HG03432 (cell line): ENCODE data around the gene ZNF785.
"Not testable (repeated sequence)": the region's sequence is repeated elsewhere in the genome, so short reads cannot be mapped to it uniquely, and the experiment has no call there.

Experiments
- ATAC-seq: cut with Tn5 transposase; IDR thresholded peaks from one replicate; pipeline ENCODE4 v1.9.1; 2021; ENCODE audit warnings: mild to moderate bottlenecking, moderate library complexity; ENCODE audit not compliant: unreplicated experiment

Gene ZNF785

DNA sequence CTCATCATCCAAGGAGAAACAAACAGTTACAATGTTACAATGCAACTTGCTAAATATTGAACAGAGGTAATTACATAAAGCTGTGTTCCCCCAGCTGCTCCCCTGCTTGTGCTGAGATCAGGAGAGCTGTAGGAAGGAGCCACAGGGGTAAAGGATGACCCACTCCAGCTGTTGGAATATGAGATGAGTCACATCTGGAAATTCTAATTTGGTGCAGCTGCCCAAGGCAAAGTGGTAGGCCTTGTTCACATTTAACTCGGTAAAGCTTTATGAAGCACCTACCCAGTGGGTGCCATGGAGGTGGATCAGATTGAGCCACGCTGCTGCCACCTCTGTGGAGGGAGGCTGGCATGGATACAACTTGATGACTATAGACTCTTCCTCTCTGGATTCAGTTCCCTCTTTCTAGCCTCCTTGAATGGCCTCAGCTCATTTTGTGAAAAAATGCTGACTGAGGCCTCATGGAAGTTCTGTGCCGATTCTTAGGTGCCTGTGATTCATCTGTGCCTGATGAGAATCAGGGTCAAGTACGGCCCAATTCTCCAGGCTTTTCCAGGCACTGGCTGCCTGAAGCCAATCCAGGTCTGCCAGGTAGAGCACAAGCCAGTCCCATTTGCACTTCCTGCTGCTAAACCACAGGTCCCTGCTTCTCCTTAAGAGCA lies 17.2 kb upstream of the ZNF785 start:
- ATAC-seq: no peak

DNA sequence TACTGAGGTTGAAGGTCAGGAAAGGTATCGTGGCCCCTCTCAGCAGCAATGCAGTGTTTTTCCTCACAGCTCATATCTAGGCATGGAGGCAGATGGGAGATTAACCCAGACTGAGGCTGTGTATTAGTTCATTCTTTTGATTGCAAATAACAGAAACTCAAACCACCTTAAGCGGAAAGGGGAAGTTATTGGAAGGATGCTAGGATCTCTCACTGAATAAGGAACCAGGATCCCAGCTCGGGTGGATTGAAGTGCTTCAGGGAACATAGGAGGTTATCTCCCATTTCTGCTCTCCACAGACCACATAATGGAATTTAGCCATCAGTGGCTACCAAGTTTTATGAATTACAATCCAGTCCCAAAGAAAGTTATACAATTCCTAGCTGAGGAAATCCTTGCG lies 16.5 kb upstream of the ZNF785 start:
- ATAC-seq: no peak

DNA sequence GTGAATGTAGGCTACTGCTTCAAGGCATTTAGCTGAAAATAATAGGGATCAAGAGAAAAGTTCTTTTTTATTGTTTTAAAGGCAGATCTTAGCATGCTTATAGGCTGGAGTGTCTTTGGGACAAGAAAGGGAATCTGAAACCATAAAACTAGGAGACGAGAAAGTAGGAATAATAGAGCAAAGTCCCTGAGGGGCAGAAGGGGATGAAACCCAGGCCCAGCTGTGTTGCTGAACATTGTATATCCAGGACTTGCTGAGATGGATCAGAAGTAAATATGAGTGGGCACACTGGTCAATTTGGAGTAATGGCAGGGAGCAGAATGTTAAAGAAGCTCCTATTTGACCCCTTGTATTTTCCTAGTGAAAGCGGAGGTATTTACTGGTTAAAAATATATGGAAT lies 15.4 kb upstream of the ZNF785 start:
- ATAC-seq: no peak

- no peak for ATAC-seq
Observed at GRCh38 chr16:30600215-30600614, 14.7 kb upstream of the ZNF785 start.

GRCh38 chr16:30592871-30593270 lies 7.4 kb upstream of the ZNF785 start:
- ATAC-seq: no peak

- ATAC-seq: not testable (repeated sequence)
Observed at GRCh38 chr16:30590869-30591268, 5.4 kb upstream of the ZNF785 start.

GRCh38 chr16:30589582-30589981 lies 4.1 kb upstream of the ZNF785 start:
- ATAC-seq: not testable (repeated sequence)

DNA sequence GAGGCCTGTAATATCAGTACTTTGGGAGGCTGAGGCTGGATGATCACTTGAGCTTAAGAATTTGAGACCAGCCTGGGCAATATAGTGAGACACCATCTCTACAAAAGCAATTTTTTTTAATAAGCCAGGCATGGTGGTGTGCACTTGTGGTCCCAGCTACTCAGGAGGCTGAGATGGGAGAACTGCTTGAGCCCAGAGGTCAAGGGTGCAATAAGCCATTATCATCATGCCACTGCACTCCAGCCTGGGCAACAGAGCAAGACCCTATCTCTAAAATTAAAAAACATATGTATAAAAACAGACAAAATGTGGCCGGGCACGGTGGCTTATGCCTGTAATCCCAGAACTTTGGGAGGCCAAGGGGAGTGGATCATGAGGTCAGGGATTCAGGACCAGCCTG lies 3.2 kb upstream of the ZNF785 start:
- no peak for ATAC-seq

GRCh38 chr16:30585022-30585399 lies 486 bp downstream of the ZNF785 start:
- ATAC-seq: peak; percentile 35

GRCh38 chr16:30582611-30583340 lies 2.7 kb downstream of the ZNF785 start:
- ATAC-seq: no peak

DNA sequence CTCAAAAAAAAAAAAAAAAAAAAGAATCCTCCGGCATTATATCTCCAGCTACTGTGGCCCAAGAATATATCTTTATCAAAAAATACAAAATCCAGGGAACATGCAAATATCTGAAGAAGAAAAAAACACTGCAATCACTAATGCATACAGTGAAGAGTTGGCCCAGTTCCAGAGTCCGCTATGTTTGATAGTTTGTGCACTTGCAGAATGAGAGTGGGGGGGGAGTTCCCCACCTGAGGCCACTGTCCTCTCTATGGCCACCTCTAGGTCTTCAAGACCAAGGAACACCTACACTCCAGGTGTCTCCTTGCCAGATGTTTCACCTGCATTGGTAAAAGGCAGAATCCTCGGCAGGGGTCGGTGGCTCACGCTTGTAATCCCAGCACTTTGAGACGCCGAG lies 4.0 kb downstream of the ZNF785 start:
- no peak for ATAC-seq

DNA sequence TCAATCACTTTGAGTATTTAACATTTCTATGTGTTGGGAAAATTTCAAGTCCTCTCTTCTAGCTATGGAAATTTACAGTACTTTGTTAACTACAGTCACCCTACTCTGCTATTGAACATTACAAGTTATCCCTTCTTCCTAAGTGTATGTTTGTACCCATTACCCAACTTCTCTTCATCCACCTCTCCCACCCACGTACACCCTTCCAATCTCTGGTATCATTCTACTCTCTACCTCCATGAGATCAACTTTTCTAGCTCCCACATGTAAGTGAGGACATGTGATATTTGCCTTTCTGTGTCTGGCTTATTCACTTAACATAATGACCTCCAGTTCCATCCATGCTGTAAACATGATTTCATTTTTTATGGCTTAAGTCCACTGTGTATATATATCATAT lies 10.8 kb downstream of the ZNF785 start:
- no peak for ATAC-seq

- ATAC-seq: peak; percentile 74
Observed at GRCh38 chr16:30571445-30572322, 13.8 kb downstream of the ZNF785 start, which contains the start of gene ZNF688. Gene ZNF688, minus strand, starts transcription at chr16:30571714. Its CDS starts 85 bp downstream, at chr16:30571629.

DNA sequence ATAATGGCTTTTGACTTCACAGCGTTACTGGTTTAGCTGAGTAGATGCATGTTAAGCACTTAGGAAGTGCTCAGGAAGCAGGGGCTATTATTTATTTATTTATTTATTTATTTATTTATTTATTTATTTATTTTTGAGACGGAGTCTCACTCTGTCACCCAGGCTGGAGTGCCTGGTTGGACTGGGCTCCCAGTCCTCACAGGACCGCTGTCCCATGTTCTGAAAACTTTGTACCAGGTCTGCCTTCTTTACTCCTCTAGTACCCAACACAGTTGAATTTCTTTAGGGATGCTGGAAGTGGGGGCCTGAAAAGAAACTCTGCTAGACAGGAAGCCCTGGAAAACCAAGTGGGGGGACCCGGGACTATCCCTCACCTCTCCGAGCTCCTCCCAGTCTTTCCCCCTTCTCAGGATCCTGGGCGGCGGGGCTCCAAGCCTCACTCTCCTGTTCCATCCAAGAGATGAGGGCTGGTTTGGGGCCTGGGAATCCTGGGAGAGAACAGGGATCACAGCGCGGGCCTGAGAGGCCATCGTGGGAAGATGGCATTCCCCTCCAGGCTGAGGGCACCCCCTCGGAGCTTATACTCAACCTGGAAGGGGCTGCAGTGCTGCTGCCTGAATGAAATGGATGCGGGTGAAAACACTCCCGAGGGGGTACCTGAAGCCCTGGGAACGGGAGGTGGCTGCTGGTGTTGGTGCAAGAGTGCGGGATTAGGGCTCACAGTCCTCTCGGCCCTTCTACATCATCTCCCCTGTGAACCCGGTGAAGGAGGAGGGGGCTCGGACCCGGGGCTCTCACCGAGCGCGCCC lies 14.7 kb downstream of the ZNF785 start:
- no peak for ATAC-seq

GRCh38 chr16:30569746-30570635 lies 15.5 kb downstream of the ZNF785 start:
- no peak for ATAC-seq

DNA sequence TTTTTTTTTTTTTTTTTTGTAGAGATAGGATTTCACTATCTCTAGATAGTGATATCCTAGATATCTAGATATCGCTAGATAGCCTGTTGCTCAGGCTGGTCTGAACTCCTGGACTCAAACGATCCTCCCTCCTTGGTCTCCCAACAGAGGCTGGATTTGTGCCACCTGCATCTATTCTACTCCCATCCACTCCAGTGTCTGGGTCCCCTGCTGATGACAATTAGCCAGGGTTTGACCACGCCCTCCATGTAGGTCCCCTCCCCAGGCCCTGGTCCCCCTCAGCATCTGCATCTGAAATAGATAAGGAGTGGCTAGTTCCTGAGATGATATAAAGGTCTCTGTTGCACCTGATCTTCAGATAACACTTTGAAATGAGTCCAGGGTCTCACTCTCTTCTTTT lies 16.2 kb downstream of the ZNF785 start:
- ATAC-seq: no peak

- no peak for ATAC-seq
Observed at GRCh38 chr16:30567991-30568638, 17.4 kb downstream of the ZNF785 start.

DNA sequence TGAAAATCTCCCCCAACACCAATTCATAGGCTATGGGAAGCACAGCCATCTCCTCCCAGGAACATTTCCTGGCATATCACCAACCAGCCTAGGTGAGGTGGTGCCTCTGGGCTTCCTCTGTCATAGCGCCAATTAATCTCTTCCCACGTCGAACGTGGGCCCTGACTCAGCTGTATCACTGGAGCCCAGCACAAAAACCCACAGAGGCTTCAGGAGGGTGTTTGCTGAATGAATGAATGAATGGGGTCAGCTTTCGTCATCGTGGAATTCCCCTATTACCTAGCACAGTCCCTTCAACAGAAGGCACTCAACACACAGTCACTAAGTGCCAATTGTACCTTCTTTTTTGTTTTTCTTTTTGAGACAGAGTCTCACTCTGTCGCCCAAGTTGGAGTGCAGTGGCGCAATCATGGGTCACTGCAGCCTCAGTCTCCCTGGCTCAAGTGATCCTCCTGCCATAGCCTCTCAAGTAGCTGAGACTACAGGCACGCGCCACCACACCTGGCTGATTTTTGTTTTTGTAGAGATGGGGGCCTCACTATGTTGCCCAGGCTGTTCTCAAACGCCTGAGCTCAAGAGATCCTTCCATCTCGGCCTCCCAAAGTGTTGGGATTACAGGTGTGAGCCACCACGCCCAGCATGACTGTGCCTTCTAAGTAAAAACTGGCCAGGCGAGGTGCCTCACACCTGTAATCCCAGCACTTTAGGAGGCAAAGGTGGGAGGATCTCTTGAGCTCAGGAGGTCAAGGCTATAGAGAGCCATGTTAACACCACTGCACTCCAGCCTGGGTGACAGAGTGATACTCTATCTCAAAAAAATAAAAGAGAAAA lies 18.1 kb downstream of the ZNF785 start:
- ATAC-seq: no peak
